HepG2 (cell line): ENCODE measurements around the gene USP24. TPM values are rescaled to one million over a fixed set of nuclear protein-coding genes. Genes with fewer than 3 reads are reported as not detected.

Experiments used
- ATAC-seq: fragments of 200-7000 bp; cut with Tn5 transposase; 3 replicates; pipeline ENCODE4 v1.9.1; 2020; ENCODE audit warnings: mild to moderate bottlenecking, moderate library complexity
- BruUV-seq: library from RNA; stranded (reverse); fragments of 400-500 nt; replicated peaks from 2 replicates; lab custom pipeline; 2021; lab: Mats Ljungman, UMichigan
- CTCF ChIA-PET: fragments of 300-600 bp; formaldehyde crosslinking; extraction: SDS; loops from one replicate; lab custom pipeline; 2021; ENCODE audit warnings: low total read pairs, inconsistent platforms, low intra/inter-chr PET ratio; lab: Yijun Ruan, JAX
- POLR2A ChIA-PET: fragments of 350-600 bp; sonication (Branson Sonifier 250); formaldehyde crosslinking; loops from one replicate; lab custom pipeline; 2020; ENCODE audit warnings: antibody characterized with exemption, inconsistent platforms; lab: Yijun Ruan, JAX
- DNase-seq: peaks from one replicate; pipeline ENCODE4 v3.0.0-alpha.2; 2015; ENCODE audit warnings: low spot score
- FAIRE-seq: peaks from 3 replicates; lab custom pipeline; 2011; peaks lifted over from hg19 to GRCh38; lab: Jason Lieb, UNC
- H2AFZ ChIP-seq: one replicate; pipeline ENCODE4 v1.6.1; 2011; ENCODE audit warnings: low read length, inconsistent platforms
- H3K27ac ChIP-seq: fragments of 300-600 bp; 3 replicates; pipeline ENCODE4 v1.8.0; 2011; ENCODE audit warnings: mixed run types, mild to moderate bottlenecking, mixed read lengths, low read length, inconsistent platforms; ENCODE audit not compliant: insufficient read depth; ENCODE audit errors: extremely low read length
- H3K27me3 ChIP-seq, 2 experiments: fragments of 200-600 bp in 1 of 2; 2 replicates in 1 of 2; 3 replicates in 1 of 2; pipeline versions ENCODE4 v1.6.0 to v1.8.0; 2011; ENCODE audit warnings: low read length in 2 of 2, mild to moderate bottlenecking in 2 of 2, moderate library complexity in 2 of 2, inconsistent platforms in 1 of 2; ENCODE audit not compliant: insufficient read depth in 2 of 2, control insufficient read depth in 1 of 2
- H3K36me3 ChIP-seq, 2 experiments: fragments of 200-600 bp in 1 of 2; replicated peaks in 1 of 2; 2 replicates in 1 of 2; 3 replicates in 1 of 2; pipeline versions ENCODE4 v1.5.1 to v1.8.0; 2011; ENCODE audit warnings: low read length in 2 of 2, inconsistent platforms in 1 of 2; ENCODE audit not compliant: insufficient read depth in 2 of 2, control insufficient read depth in 1 of 2
- H3K4me1 ChIP-seq: 2 replicates; pipeline ENCODE4 v1.5.1; 2012; ENCODE audit warnings: low read length, inconsistent platforms; ENCODE audit not compliant: insufficient read depth
- H3K4me2 ChIP-seq: 2 replicates; pipeline ENCODE4 v1.6.0; 2011; ENCODE audit warnings: low read depth, low read length, inconsistent platforms
- H3K4me3 ChIP-seq, 3 experiments: fragments of 200-600 bp in 1 of 3; sonication (generic), shearing (Covaris generic) in 1 of 3; replicated peaks in 1 of 3; 2 replicates each; pipeline ENCODE4 v1.5.1; 2011 to 2016; ENCODE audit warnings: low read length in 3 of 3, inconsistent platforms in 2 of 3, low read depth in 2 of 3, mild to moderate bottlenecking in 2 of 3, control low read depth in 1 of 3, mixed read lengths in 1 of 3; ENCODE audit not compliant: insufficient read depth in 1 of 3
- H3K79me2 ChIP-seq: one replicate; pipeline ENCODE4 v1.6.1; 2011; ENCODE audit warnings: low read length, inconsistent platforms; ENCODE audit not compliant: insufficient read depth
- H3K9ac ChIP-seq: 2 replicates; pipeline ENCODE4 v1.6.0; 2011; ENCODE audit warnings: mild to moderate bottlenecking, low read depth, low read length, inconsistent platforms; ENCODE audit not compliant: insufficient read depth
- H3K9me3 ChIP-seq: 2 replicates; pipeline ENCODE4 v1.5.1; 2012; ENCODE audit warnings: mild to moderate bottlenecking, low read length
- H4K20me1 ChIP-seq: 2 replicates; pipeline ENCODE4 v1.6.0; 2011; ENCODE audit warnings: inconsistent platforms, mild to moderate bottlenecking, low read length, moderate library complexity; ENCODE audit not compliant: insufficient read depth
- EED ChIP-seq: sonication (generic); formaldehyde crosslinking; IDR thresholded peaks from 2 replicates; pipeline ENCODE4 v1.5.0; 2020; ENCODE audit warnings: mild to moderate bottlenecking, missing genetic modification reagents
- HNRNPLL ChIP-seq: fragments of 200-400 bp; formaldehyde crosslinking; IDR thresholded peaks from 2 replicates; pipeline ENCODE4 v1.6.1; 2017; ENCODE audit warnings: mild to moderate bottlenecking, low read depth, low read length; ENCODE audit not compliant: poor library complexity, severe bottlenecking
- MIXL1 ChIP-seq: IDR thresholded peaks from 2 replicates; pipeline ENCODE4 v1.6.1; 2016
- NFKBIZ ChIP-seq: IDR thresholded peaks from 2 replicates; pipeline ENCODE4 v1.6.1; 2018; ENCODE audit warnings: missing genetic modification reagents, missing compliant biosample characterization
- PHF8 ChIP-seq: sonication (generic); formaldehyde crosslinking; IDR thresholded peaks from 2 replicates; pipeline ENCODE4 v1.5.0; 2020; ENCODE audit warnings: missing genetic modification reagents
- TFAP4 ChIP-seq: sonication (generic); IDR thresholded peaks from 2 replicates; pipeline ENCODE4 v1.6.1; 2016; ENCODE audit warnings: low read depth, borderline replicate concordance
- ZFYVE20 ChIP-seq: sonication (generic); formaldehyde crosslinking; IDR thresholded peaks from 2 replicates; pipeline ENCODE4 v1.8.0; 2023; ENCODE audit warnings: low read depth, mild to moderate bottlenecking, moderate library complexity, missing genetic modification reagents, borderline replicate concordance
- ZNF432 ChIP-seq: sonication (generic); formaldehyde crosslinking; IDR thresholded peaks from 2 replicates; pipeline ENCODE4 v1.5.0; 2020; ENCODE audit warnings: missing genetic modification reagents, mild to moderate bottlenecking, borderline replicate concordance
- ZNF484 ChIP-seq: sonication (generic); formaldehyde crosslinking; IDR thresholded peaks from 2 replicates; pipeline ENCODE4 v1.5.1; 2020; ENCODE audit warnings: mild to moderate bottlenecking, low read depth, missing genetic modification reagents, borderline replicate concordance
- ZNF761 ChIP-seq: sonication (generic); formaldehyde crosslinking; conservative IDR thresholded peaks from 2 replicates; pipeline ENCODE4 v1.4.0; 2020; ENCODE audit warnings: mild to moderate bottlenecking, missing genetic modification reagents
- WGBS: methylation state at CpG from one replicate; pipeline ENCODE4 v1.1.6; 2017; ENCODE audit warnings: low lambda C conversion rate; 5-methylcytosine and 5-hydroxymethylcytosine counted together
- in situ Hi-C: cut with HindIII; loops from 2 replicates; pipeline ENCODE4 v1.10.0; 2017; ENCODE audit warnings: low pct_unique_long_range_greater_than_20kb; ENCODE audit not compliant: extremely low pct_ligation_motif_present
- intact Hi-C: fragments of 100-400 bp; cut with micrococcal nuclease; formaldehyde crosslinking; loops from one replicate; pipeline ENCODE4 v1.10.0; 2022; ENCODE audit not compliant: unreplicated experiment
- polyA plus RNA-seq, 8 experiments: library from polyadenylated mRNA; depleted of rRNA in 3 of 8; stranded (reverse) in 7 of 8; unstranded in 1 of 8; fragments of >200 nt; fragmentation: Illumina TruSeq in 4 of 8; extraction: Trizol in 4 of 8; gene quantifications; 2 replicates each; pipeline versions ENCODE4 v1.2.1 to v1.2.3, GENCODE V29; 2011 to 2016; ENCODE audit warnings: low read depth in 4 of 8, missing spikeins in 1 of 8, mixed read lengths in 1 of 8; ENCODE audit not compliant: insufficient read depth in 1 of 8
- total RNA-seq, 5 experiments: library from RNA; depleted of rRNA; stranded (reverse); fragments of >200 nt; fragmentation: Illumina TruSeq; extraction: Trizol; gene quantifications; 2 replicates each; pipeline ENCODE4 v1.2.3, GENCODE V29; 2016; ENCODE audit warnings: low read depth in 1 of 5
- TF ChIP-seq, protein P1 (sequence below): sonication (generic); formaldehyde crosslinking; IDR thresholded peaks from 2 replicates; pipeline ENCODE4 v1.8.0; 2022; ENCODE audit warnings: mild to moderate bottlenecking, missing genetic modification reagents, moderate library complexity
- TF ChIP-seq, protein P2 (sequence below): sonication (generic); formaldehyde crosslinking; IDR thresholded peaks from 2 replicates; pipeline ENCODE4 v1.4.0; 2020; ENCODE audit warnings: missing genetic modification reagents, borderline replicate concordance
- TF ChIP-seq, protein P3 (sequence below): sonication (generic); formaldehyde crosslinking; IDR thresholded peaks from 2 replicates; pipeline ENCODE4 v1.5.1; 2020; ENCODE audit warnings: missing genetic modification reagents, mild to moderate bottlenecking, borderline replicate concordance

The USP24 gene
- total and polyA plus RNA-seq, 2 of the 13 experiments (the other 11 are each of a cell fraction or from before 2014, with no cell fraction given), result 18.8 to 47.6 TPM

DNA sequence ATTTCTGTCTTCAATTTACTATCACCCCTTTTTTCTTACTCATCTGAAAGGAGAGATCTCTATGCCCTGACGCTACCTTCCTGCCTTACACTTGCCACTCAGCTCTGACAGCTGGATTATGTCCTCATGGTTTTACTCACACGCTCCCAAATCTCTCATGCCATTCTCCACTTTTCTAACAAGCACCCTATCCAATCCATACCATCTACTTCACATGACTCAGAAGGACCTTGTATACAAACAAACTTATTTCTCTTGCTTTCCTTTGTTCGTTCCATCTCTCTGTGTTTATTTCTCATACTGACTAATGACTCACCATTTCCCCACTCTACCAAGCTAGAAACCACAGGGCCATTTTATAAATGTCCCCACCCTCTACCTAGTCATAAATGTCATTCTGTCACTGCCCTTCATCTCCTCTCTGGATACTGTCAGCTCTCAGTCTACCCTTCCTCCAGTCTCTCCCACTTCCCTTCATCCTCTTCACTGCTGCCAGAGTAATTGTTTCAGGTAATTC is 87.3 kb downstream of the USP24 start:
- no peak overlapping the region for H2AFZ ChIP-seq
- ChIA-PET CTCF (no interaction called here), POLR2A (no interaction called here)
- H4K20me1 ChIP-seq, result no peaks in the 10 kb centered on the region
- DNase-seq, result no peak
- WGBS, result 97% methylated on average over 3 of the region's 3 CpGs
- H3K27me3 ChIP-seq, result no peaks in the 10 kb centered on the region
- BruUV-seq, result no TSS peak
- no peak overlapping the region for H3K27ac ChIP-seq
- ATAC-seq, result no peak
- H3K79me2 ChIP-seq, result no peaks in the 10 kb centered on the region
- H3K4me2 ChIP-seq, result no peak overlapping the region
- no peaks in the 10 kb centered on the region for H3K9me3 ChIP-seq
- peaks cover 16% of the 10 kb centered on the region for H3K4me1 ChIP-seq
- in situ Hi-C loops (no loop called here), intact Hi-C loops (no loop called here)
- H3K36me3 ChIP-seq, result peaks cover 22 to 88% of the 10 kb centered on the region in 2 experiments
- TF ChIP-seq ZFYVE20 (no peak), PHF8 (CRISPR knock-in tag) (no peak), TFAP4 (no peak), ZNF432 (no peak), ZNF484 (CRISPR knock-in tag) (no peak), EED (no peak), MIXL1 (no peak)
- TF ChIP-seq, protein P1, sequence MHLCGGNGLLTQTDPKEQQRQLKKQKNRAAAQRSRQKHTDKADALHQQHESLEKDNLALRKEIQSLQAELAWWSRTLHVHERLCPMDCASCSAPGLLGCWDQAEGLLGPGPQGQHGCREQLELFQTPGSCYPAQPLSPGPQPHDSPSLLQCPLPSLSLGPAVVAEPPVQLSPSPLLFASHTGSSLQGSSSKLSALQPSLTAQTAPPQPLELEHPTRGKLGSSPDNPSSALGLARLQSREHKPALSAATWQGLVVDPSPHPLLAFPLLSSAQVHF (CRISPR knock-in tag), result no peak
- no peak for FAIRE-seq
- H3K9ac ChIP-seq, result no peak overlapping the region
- no peak overlapping the region for H3K4me3 ChIP-seq

DNA sequence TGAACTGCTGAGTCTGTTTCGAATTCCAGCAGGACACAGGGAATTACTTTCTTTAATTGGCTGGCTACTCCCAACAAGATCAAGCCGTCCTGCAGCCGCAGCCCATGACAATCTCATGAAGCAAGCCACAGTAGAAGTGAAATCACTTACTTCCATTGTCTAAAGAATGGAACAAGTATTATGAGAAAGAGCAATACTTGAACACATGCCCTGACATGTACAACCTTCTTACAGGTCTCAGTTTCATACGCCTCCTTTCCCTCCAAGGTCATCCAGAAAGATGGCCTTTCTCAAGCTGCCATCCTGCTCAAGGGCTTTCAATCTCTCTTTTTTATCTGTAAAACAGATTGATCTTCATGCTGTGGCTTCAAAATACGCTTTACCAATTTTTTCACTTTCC is 90.7 kb downstream of the USP24 start:
- no peak for ATAC-seq
- WGBS, result 98% methylated on average over 5 of the region's 5 CpGs
- in situ Hi-C loops (no loop called here), intact Hi-C loops (no loop called here)
- no peak overlapping the region for H3K27ac ChIP-seq
- peaks cover 13% of the 10 kb centered on the region for H3K4me1 ChIP-seq
- H3K9ac ChIP-seq, result no peak overlapping the region
- no peak overlapping the region for H3K4me3 ChIP-seq
- no peaks in the 10 kb centered on the region for H3K79me2 ChIP-seq
- peaks cover 29 to 89% of the 10 kb centered on the region in 2 experiments for H3K36me3 ChIP-seq
- no TSS peak for BruUV-seq
- FAIRE-seq, result no peak
- ChIA-PET CTCF (no interaction called here), POLR2A (no interaction called here)
- H3K4me2 ChIP-seq, result no peak overlapping the region
- H4K20me1 ChIP-seq, result no peaks in the 10 kb centered on the region
- H3K9me3 ChIP-seq, result no peaks in the 10 kb centered on the region
- H3K27me3 ChIP-seq, result no peaks in the 10 kb centered on the region
- H2AFZ ChIP-seq, result no peak overlapping the region
- no peak for DNase-seq
- TF ChIP-seq ZNF761 (no peak), HNRNPLL (no peak), NFKBIZ (CRISPR knock-in tag) (no peak)
- TF ChIP-seq, protein P2, sequence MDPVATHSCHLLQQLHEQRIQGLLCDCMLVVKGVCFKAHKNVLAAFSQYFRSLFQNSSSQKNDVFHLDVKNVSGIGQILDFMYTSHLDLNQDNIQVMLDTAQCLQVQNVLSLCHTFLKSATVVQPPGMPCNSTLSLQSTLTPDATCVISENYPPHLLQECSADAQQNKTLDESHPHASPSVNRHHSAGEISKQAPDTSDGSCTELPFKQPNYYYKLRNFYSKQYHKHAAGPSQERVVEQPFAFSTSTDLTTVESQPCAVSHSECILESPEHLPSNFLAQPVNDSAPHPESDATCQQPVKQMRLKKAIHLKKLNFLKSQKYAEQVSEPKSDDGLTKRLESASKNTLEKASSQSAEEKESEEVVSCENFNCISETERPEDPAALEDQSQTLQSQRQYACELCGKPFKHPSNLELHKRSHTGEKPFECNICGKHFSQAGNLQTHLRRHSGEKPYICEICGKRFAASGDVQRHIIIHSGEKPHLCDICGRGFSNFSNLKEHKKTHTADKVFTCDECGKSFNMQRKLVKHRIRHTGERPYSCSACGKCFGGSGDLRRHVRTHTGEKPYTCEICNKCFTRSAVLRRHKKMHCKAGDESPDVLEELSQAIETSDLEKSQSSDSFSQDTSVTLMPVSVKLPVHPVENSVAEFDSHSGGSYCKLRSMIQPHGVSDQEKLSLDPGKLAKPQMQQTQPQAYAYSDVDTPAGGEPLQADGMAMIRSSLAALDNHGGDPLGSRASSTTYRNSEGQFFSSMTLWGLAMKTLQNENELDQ (CRISPR knock-in tag), result no peak
- TF ChIP-seq, protein P3, sequence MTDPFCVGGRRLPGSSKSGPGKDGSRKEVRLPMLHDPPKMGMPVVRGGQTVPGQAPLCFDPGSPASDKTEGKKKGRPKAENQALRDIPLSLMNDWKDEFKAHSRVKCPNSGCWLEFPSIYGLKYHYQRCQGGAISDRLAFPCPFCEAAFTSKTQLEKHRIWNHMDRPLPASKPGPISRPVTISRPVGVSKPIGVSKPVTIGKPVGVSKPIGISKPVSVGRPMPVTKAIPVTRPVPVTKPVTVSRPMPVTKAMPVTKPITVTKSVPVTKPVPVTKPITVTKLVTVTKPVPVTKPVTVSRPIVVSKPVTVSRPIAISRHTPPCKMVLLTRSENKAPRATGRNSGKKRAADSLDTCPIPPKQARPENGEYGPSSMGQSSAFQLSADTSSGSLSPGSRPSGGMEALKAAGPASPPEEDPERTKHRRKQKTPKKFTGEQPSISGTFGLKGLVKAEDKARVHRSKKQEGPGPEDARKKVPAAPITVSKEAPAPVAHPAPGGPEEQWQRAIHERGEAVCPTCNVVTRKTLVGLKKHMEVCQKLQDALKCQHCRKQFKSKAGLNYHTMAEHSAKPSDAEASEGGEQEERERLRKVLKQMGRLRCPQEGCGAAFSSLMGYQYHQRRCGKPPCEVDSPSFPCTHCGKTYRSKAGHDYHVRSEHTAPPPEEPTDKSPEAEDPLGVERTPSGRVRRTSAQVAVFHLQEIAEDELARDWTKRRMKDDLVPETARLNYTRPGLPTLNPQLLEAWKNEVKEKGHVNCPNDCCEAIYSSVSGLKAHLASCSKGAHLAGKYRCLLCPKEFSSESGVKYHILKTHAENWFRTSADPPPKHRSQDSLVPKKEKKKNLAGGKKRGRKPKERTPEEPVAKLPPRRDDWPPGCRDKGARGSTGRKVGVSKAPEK, result no peak
